Liver (tissue), 9 donors: ENCODE results near the gene TMEM63B. TPM values are rescaled to one million over a fixed set of nuclear protein-coding genes. Genes with fewer than 3 reads are reported as not detected.
"Not testable (repeated sequence)": the region's sequence is repeated elsewhere in the genome, so short reads cannot be mapped to it uniquely, and the experiment has no call there.

ENCODE experiments used
- DNase-seq: peaks from one replicate; pipeline ENCODE4 v3.0.0-alpha.2; 2017; ENCODE audit warnings: low spot score
- H3K27ac ChIP-seq, 2 donors: one replicate each; pipeline ENCODE4 v1.7.0; 2013; ENCODE audit warnings: inconsistent platforms in 2 of 2, low read length in 2 of 2, control low read depth in 1 of 2, low read depth in 1 of 2, mild to moderate bottlenecking in 1 of 2
- H3K27me3 ChIP-seq, 4 donors: one replicate each; pipeline versions ENCODE4 v1.6.1 to v1.7.0; 2013; ENCODE audit warnings: low read length in 3 of 4, inconsistent platforms in 1 of 4, mild to moderate bottlenecking in 1 of 4, moderate library complexity in 1 of 4; ENCODE audit not compliant: control insufficient read depth in 4 of 4, insufficient read depth in 4 of 4
- H3K36me3 ChIP-seq, 4 donors: one replicate each; pipeline versions ENCODE4 v1.6.1 to v1.7.0; 2013; ENCODE audit warnings: low read length in 3 of 4, mild to moderate bottlenecking in 3 of 4, low read depth in 1 of 4, moderate library complexity in 1 of 4; ENCODE audit not compliant: control insufficient read depth in 4 of 4, insufficient read depth in 3 of 4
- H3K4me1 ChIP-seq, 4 donors: one replicate each; pipeline versions ENCODE4 v1.6.1 to v1.7.0; 2013; ENCODE audit warnings: low read length in 3 of 4, mild to moderate bottlenecking in 3 of 4, moderate library complexity in 1 of 4; ENCODE audit not compliant: control insufficient read depth in 4 of 4, insufficient read depth in 4 of 4
- H3K4me3 ChIP-seq, 3 donors: one replicate each; pipeline versions ENCODE4 v1.6.1 to v1.7.0; 2013; ENCODE audit warnings: low read length in 3 of 3, control low read depth in 1 of 3, low read depth in 1 of 3, mild to moderate bottlenecking in 1 of 3
- H3K9ac ChIP-seq, 2 donors: one replicate each; pipeline ENCODE4 v1.7.0; 2013; ENCODE audit warnings: low read length in 2 of 2, mild to moderate bottlenecking in 2 of 2, moderate library complexity in 2 of 2, control low read depth in 1 of 2, low read depth in 1 of 2
- H3K9me3 ChIP-seq, 4 donors: one replicate each; pipeline versions ENCODE4 v1.6.1 to v1.7.0; 2013; ENCODE audit warnings: low read length in 3 of 4; ENCODE audit not compliant: control insufficient read depth in 4 of 4
- CTCF ChIP-seq: fragments of 150-350 bp; IDR thresholded peaks from 2 replicates; pipeline ENCODE4 v1.5.1; 2017; ENCODE audit warnings: improper control_type of control experiment, low read depth, low read length; ENCODE audit not compliant: missing input control
- EGR1 ChIP-seq, 2 donors: IDR thresholded peaks; 2 replicates each; pipeline ENCODE4 v1.6.1; 2016 to 2018; ENCODE audit warnings: antibody characterized with exemption in 2 of 2, low read depth in 2 of 2
- FOXA1 ChIP-seq: IDR thresholded peaks from 2 replicates; pipeline ENCODE4 v1.6.1; 2016; ENCODE audit warnings: antibody characterized with exemption
- FOXA2 ChIP-seq: IDR thresholded peaks from 2 replicates; pipeline ENCODE4 v1.6.1; 2016; ENCODE audit warnings: antibody characterized with exemption
- GABPA ChIP-seq, 2 donors: IDR thresholded peaks in 1 of 2; conservative IDR thresholded peaks in 1 of 2; 2 replicates each; pipeline ENCODE4 v1.6.1; 2016; ENCODE audit warnings: antibody characterized with exemption in 2 of 2, mild to moderate bottlenecking in 1 of 2, moderate library complexity in 1 of 2
- HNF4A ChIP-seq, 2 donors: conservative IDR thresholded peaks; 2 replicates each; pipeline ENCODE4 v1.6.1; 2016; ENCODE audit warnings: antibody characterized with exemption in 2 of 2, mild to moderate bottlenecking in 2 of 2
- HNF4G ChIP-seq: IDR thresholded peaks from 2 replicates; pipeline ENCODE4 v1.6.1; 2016; ENCODE audit warnings: antibody characterized with exemption
- JUND ChIP-seq, 2 donors: IDR thresholded peaks; 2 replicates each; pipeline ENCODE4 v1.6.1; 2016; ENCODE audit warnings: antibody characterized with exemption in 2 of 2
- NR2F2 ChIP-seq: IDR thresholded peaks from 2 replicates; pipeline ENCODE4 v1.6.1; 2016; ENCODE audit warnings: antibody characterized with exemption
- RAD21 ChIP-seq, 2 donors: IDR thresholded peaks; 2 replicates each; pipeline ENCODE4 v1.6.1; 2016; ENCODE audit warnings: antibody characterized with exemption in 2 of 2, mild to moderate bottlenecking in 2 of 2
- REST ChIP-seq: IDR thresholded peaks from 2 replicates; pipeline ENCODE4 v1.6.1; 2016; ENCODE audit warnings: antibody characterized with exemption, mild to moderate bottlenecking
- RXRA ChIP-seq, 2 donors: IDR thresholded peaks; 2 replicates each; pipeline ENCODE4 v1.6.1; 2017 to 2018; ENCODE audit warnings: antibody characterized with exemption in 2 of 2, mild to moderate bottlenecking in 1 of 2
- SP1 ChIP-seq: IDR thresholded peaks from 2 replicates; pipeline ENCODE4 v1.6.1; 2018; ENCODE audit warnings: antibody characterized with exemption, mild to moderate bottlenecking
- TAF1 ChIP-seq: conservative IDR thresholded peaks from 2 replicates; pipeline ENCODE4 v1.6.1; 2016; ENCODE audit warnings: antibody characterized with exemption, mild to moderate bottlenecking
- YY1 ChIP-seq: IDR thresholded peaks from 2 replicates; pipeline ENCODE4 v1.6.1; 2016; ENCODE audit warnings: antibody characterized with exemption, mild to moderate bottlenecking
- WGBS: extraction: QIAGEN DNeasy Blood & Tissue Kit; methylation state at CpG from one replicate; pipeline ENCODE4 v1.1.7; 2013; 5-methylcytosine and 5-hydroxymethylcytosine counted together
- polyA plus RNA-seq, 2 donors: library from polyadenylated mRNA; stranded (reverse) in 1 of 2; unstranded in 1 of 2; fragments of 200-250 nt in 1 of 2; fragments of >200 nt in 1 of 2; fragmentation: Nextera tagmentation in 1 of 2; extraction: Ambion mirVana in 1 of 2; gene quantifications; one replicate each; pipeline versions ENCODE4 v1.2.1 to v1.2.3, GENCODE V29; 2013 to 2015
- total RNA-seq, 2 donors: library from RNA; depleted of rRNA; stranded (reverse); fragments of >200 nt; gene quantifications; one replicate each; pipeline ENCODE4 v1.2.3, GENCODE V29; 2014
- TF ChIP-seq, protein P1 (sequence below): IDR thresholded peaks from 2 replicates; pipeline ENCODE4 v1.6.1; 2016; ENCODE audit warnings: antibody characterized with exemption
- TF ChIP-seq, protein P2 (sequence below): IDR thresholded peaks from 2 replicates; pipeline ENCODE4 v1.6.1; 2016; ENCODE audit warnings: antibody characterized with exemption
- TF ChIP-seq, protein P3 (sequence below): IDR thresholded peaks from 2 replicates; pipeline ENCODE4 v1.6.1; 2016; ENCODE audit warnings: antibody characterized with exemption
- donor health status: healthy.
- donor health status: healthy.
- donor health status: healthy.
- donor health status: healthy.
- donor health status: healthy.

TMEM63B gene
- total and polyA plus RNA-seq, 4 donors = 9.6 to 64.9 (median 37.6) TPM

- H3K27me3 ChIP-seq = no peaks in the 10 kb centered on the region
- TF ChIP-seq, protein P1, sequence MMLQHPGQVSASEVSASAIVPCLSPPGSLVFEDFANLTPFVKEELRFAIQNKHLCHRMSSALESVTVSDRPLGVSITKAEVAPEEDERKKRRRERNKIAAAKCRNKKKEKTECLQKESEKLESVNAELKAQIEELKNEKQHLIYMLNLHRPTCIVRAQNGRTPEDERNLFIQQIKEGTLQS = peak; percentile 73
- peak; percentile 94 to 95 for TF ChIP-seq HNF4A (conservative IDR thresholded peaks at IDR 0.05)
- TF ChIP-seq FOXA2 = peak; percentile 55
- TF ChIP-seq RXRA (IDR thresholded peaks at IDR 0.05) = peak; percentile 59 to 71
- TF ChIP-seq REST = peak; percentile 25
- TF ChIP-seq RAD21 (IDR thresholded peaks at IDR 0.05) = peak; percentile 15 to 20
- no peak for TF ChIP-seq TAF1
- TF ChIP-seq CTCF = no peak
- peak; percentile 89 for TF ChIP-seq SP1
- peak; percentile 32 for TF ChIP-seq NR2F2
- peak; percentile 37 for TF ChIP-seq YY1
- TF ChIP-seq FOXA1 = peak; percentile 34
- TF ChIP-seq JUND (IDR thresholded peaks at IDR 0.05) = peak in 1 of 2 donors; percentile 37
- peak; percentile 86 for TF ChIP-seq HNF4G
- TF ChIP-seq, protein P2, sequence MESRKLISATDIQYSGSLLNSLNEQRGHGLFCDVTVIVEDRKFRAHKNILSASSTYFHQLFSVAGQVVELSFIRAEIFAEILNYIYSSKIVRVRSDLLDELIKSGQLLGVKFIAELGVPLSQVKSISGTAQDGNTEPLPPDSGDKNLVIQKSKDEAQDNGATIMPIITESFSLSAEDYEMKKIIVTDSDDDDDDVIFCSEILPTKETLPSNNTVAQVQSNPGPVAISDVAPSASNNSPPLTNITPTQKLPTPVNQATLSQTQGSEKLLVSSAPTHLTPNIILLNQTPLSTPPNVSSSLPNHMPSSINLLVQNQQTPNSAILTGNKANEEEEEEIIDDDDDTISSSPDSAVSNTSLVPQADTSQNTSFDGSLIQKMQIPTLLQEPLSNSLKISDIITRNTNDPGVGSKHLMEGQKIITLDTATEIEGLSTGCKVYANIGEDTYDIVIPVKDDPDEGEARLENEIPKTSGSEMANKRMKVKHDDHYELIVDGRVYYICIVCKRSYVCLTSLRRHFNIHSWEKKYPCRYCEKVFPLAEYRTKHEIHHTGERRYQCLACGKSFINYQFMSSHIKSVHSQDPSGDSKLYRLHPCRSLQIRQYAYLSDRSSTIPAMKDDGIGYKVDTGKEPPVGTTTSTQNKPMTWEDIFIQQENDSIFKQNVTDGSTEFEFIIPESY = no peak
- TF ChIP-seq GABPA (IDR thresholded peaks at IDR 0.05 in 1 of 2, conservative IDR thresholded peaks at IDR 0.05 in 1 of 2) = no peak
- TF ChIP-seq, protein P3, sequence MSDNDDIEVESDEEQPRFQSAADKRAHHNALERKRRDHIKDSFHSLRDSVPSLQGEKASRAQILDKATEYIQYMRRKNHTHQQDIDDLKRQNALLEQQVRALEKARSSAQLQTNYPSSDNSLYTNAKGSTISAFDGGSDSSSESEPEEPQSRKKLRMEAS = peak; percentile 36
- no peak for TF ChIP-seq EGR1 (IDR thresholded peaks at IDR 0.05; ENCODE audit: low read depth in 2 of 2)
- DNase-seq = no peak
- peak overlapping the region; percentile 53 to 88 for H3K27ac ChIP-seq
- peaks cover 5 to 28% (median 23%) of the 10 kb centered on the region in 4 donors for H3K4me1 ChIP-seq
- no peak overlapping the region for H3K4me3 ChIP-seq
- WGBS = 65% methylated on average over 10 of the region's 10 CpGs
- no peaks in the 10 kb centered on the region for H3K9me3 ChIP-seq
- peak overlapping the region in 1 of 2 donors; percentile 18 for H3K9ac ChIP-seq
- H3K36me3 ChIP-seq = no peaks in the 10 kb centered on the region
Measured at GRCh38 chr6:44094403-44095242, 32.7 kb upstream of the TMEM63B start.

- not testable (repeated sequence) for DNase-seq, H3K4me3 ChIP-seq, H3K36me3 ChIP-seq, H3K27me3 ChIP-seq, H3K9me3 ChIP-seq
- Histone ChIP-seq H3K4me1 (peaks cover 6 to 34% (median 27%) of the 10 kb centered on the region in 4 donors), H3K27ac (peak overlapping the region; percentile 53 to 88), H3K9ac (peak overlapping the region in 1 of 2 donors; percentile 18)
- WGBS = 79% methylated on average over 6 of the region's 6 CpGs
Measured at GRCh38 chr6:44095243-44095623, 32.1 kb upstream of the TMEM63B start.
